ENCODE data around the gene TRIM33. TPM values are rescaled to one million over a fixed set of nuclear protein-coding genes. Genes with fewer than 3 reads are reported as not detected.

TRIM33 gene
- total RNA-seq, 1 donor from 2014 or later = 37.3 TPM

DNA sequence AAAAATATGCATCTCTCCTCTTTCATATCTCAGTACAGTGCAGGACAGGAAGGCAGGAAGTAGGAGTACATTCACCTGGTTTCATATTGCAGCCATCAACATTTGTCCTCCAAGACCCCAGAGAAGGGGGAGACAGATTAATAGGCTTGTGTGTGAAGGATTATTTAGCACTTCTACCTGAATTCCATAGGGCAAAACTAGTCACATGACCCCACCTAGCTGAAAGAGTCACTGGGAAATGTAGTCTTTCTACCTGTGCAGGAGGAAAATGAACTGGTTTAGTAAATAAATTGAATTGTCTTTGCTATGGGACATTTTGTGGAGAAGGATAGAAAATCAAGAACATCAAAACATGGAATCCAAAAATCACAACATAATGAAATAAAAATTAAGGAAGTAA lies 13.9 kb upstream of the TRIM33 start:
- no peaks in the 10 kb centered on the region for H3K9me3 ChIP-seq
- H3K4me3 ChIP-seq = no peak overlapping the region
- H3K36me3 ChIP-seq = no peaks in the 10 kb centered on the region
- H3K4me1 ChIP-seq = no peaks in the 10 kb centered on the region
- intact Hi-C loops (cut with DNase I) = no loop called here
- H3K27me3 ChIP-seq = no peaks in the 10 kb centered on the region
- ATAC-seq (no peak), DNase-seq (no peak)
- H3K27ac ChIP-seq = no peak overlapping the region
- TF ChIP-seq, protein P1, sequence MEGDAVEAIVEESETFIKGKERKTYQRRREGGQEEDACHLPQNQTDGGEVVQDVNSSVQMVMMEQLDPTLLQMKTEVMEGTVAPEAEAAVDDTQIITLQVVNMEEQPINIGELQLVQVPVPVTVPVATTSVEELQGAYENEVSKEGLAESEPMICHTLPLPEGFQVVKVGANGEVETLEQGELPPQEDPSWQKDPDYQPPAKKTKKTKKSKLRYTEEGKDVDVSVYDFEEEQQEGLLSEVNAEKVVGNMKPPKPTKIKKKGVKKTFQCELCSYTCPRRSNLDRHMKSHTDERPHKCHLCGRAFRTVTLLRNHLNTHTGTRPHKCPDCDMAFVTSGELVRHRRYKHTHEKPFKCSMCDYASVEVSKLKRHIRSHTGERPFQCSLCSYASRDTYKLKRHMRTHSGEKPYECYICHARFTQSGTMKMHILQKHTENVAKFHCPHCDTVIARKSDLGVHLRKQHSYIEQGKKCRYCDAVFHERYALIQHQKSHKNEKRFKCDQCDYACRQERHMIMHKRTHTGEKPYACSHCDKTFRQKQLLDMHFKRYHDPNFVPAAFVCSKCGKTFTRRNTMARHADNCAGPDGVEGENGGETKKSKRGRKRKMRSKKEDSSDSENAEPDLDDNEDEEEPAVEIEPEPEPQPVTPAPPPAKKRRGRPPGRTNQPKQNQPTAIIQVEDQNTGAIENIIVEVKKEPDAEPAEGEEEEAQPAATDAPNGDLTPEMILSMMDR (IDR thresholded peaks at IDR 0.05) = no peak

DNA sequence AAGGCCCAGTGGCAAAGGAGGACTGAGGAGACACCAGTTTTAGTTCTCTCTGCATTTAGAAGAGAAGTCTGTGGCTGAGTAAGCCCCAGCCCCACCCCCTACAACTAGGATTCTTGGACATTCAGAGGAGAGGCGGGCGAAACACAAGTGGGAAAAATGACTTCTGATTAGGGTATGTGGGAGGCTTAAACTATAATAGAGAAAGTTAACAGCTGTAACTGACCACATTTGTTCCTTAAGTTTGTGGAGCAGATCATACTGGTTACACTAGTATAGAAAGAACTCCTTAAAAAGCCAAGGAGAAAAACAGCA lies 11.2 kb upstream of the TRIM33 start:
- TF ChIP-seq, protein P1 (IDR thresholded peaks at IDR 0.05) = no peak
- no peak overlapping the region for H3K27ac ChIP-seq
- no peak overlapping the region for H3K4me3 ChIP-seq
- ATAC-seq = no peak
- H3K27me3 ChIP-seq = no peaks in the 10 kb centered on the region
- DNase-seq = no peak
- no peaks in the 10 kb centered on the region for H3K9me3 ChIP-seq
- no peaks in the 10 kb centered on the region for H3K36me3 ChIP-seq
- no peaks in the 10 kb centered on the region for H3K4me1 ChIP-seq
- intact Hi-C loops (cut with DNase I) = no loop called here

DNA sequence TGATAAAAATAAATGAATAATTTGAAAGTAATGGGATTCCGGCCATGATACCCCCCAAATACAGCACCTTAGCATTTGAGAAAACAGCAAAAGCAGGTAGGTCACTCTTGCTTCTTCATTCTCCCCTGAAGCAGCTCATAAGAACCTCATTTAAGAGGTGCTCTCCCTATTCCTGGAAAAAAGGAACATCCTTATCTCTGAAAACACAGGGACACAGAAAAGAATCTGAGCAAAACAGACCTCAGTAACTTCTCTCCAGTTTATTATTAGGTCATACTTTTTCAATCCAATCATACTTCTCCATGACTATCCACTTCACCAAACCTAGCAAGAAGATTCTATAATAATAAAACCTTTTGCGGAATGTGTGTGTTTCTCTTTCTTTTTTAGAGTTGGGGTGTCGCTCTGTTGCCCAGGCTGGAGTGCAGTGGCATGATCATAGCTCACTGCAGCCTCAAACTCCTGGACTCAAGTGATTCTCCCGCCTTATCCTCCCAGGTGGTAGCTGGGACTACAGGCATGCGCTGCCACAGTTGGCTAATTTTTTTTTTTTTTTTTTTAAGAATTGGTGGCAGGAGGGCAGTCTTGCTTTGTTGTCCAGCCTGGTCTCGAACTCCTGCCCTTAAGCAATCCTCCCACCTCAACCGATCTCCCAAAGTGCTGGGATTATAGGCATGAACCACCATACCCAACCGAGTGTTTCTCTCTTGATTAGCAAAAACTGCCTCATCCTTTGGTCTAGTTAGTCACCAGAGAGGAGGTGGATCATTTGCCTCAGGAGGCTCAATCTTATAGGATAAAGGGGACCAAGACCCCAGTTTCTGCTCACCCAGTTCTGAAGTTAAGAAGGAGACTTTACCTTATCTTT lies 10.6 kb upstream of the TRIM33 start:
- TF ChIP-seq, protein P1 (IDR thresholded peaks at IDR 0.05) = no peak

DNA sequence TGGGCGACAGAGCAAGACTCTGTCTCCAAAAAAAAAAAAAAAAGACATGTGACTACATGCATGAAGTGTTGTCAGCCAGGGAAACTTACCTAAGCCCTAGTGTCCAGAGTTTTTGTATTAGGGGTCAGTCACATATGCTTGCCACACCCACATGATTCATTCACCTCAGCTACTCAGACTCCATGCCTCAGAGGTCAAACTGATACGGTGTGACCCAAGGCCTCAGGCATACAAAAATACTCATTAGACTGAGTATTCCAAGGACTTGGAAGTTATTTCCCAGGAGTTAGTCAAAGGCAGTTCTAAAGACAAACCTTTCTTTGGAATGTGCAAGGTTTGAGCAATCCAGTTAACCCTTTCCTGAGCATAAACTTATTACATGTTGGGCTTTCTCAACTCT lies 6.3 kb upstream of the TRIM33 start:
- H3K27me3 ChIP-seq = no peaks in the 10 kb centered on the region
- H3K27ac ChIP-seq = no peak overlapping the region
- TF ChIP-seq, protein P1 (IDR thresholded peaks at IDR 0.05) = no peak
- no peaks in the 10 kb centered on the region for H3K9me3 ChIP-seq
- H3K4me1 ChIP-seq = peaks cover 4% of the 10 kb centered on the region
- DNase-seq (no peak), ATAC-seq (no peak)
- no peak overlapping the region for H3K4me3 ChIP-seq
- H3K36me3 ChIP-seq = no peaks in the 10 kb centered on the region
- intact Hi-C loops (cut with DNase I) = no loop called here

More for the DNA sequence above, 10.6 kb upstream of the TRIM33 start:
- Histone ChIP-seq H3K27me3 (no peaks in the 10 kb centered on the region), H3K9me3 (no peaks in the 10 kb centered on the region), H3K27ac (no peak overlapping the region), H3K36me3 (no peaks in the 10 kb centered on the region), H3K4me3 (no peak overlapping the region), H3K4me1 (no peaks in the 10 kb centered on the region)
- ATAC-seq = no peak
- intact Hi-C loops (cut with DNase I) = no loop called here
- DNase-seq = no peak

DNA sequence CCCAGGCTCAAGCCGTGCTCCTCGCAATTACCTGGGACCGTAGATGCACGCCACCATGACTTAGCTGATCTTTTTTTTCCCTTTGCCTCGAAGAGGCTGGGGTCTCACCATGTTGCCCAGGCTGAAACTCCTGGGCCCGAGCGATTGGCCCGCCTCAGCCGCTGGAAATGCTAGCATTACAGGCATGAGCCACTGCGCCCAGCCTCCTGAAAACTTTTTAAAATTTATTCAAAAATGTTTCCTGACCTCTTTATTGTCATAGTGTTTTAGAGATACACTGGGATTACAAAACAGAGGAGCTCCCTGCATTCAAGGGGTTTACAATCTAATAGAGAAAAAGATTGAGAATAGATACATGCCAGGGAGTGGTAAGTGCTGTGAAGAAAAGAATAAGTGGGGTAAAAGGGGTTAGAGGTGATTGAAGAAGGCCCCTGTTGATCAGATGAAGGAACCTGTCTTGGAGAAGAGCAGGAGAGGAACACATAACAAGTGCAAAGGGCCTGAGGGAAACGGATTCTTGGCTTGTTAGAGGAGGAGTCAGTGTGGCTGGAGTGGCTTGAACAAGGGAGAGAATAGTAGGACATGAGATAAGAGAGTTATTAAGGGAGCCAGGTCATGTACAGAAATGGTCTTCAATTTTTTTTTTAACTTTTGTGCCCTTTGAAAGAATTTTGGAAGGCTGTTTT lies 1.7 kb upstream of the TRIM33 start:
- H3K9me3 ChIP-seq = no peaks in the 10 kb centered on the region
- no peak for DNase-seq
- H3K27ac ChIP-seq = no peak overlapping the region
- H3K4me1 ChIP-seq = peaks cover 30% of the 10 kb centered on the region
- no peaks in the 10 kb centered on the region for H3K36me3 ChIP-seq
- no peak for ATAC-seq
- H3K27me3 ChIP-seq = no peaks in the 10 kb centered on the region
- intact Hi-C loops (cut with DNase I) = no loop called here
- TF ChIP-seq, protein P1 (IDR thresholded peaks at IDR 0.05) = no peak
- H3K4me3 ChIP-seq = peak overlapping the region; percentile 99

Measured in upper lobe of right lung (tissue), 1 donor.